HepG2 (cell line): ENCODE results near the gene TPX2. TPM values are rescaled to one million over a fixed set of nuclear protein-coding genes. Genes with fewer than 3 reads are reported as not detected.

ENCODE experiments used
- ATF7 ChIP-seq, 2 experiments: fragments of 450-650 bp in 1 of 2; sonication (generic) in 1 of 2; formaldehyde crosslinking in 1 of 2; IDR thresholded peaks; 2 replicates each; pipeline versions ENCODE4 v1.4.0 to v1.6.1; 2016 to 2020; ENCODE audit warnings: antibody characterized with exemption in 1 of 2, mild to moderate bottlenecking in 1 of 2, missing genetic modification reagents in 1 of 2
- ATF7-NPFF ChIP-seq: sonication (generic); formaldehyde crosslinking; IDR thresholded peaks from 2 replicates; pipeline ENCODE4 v1.8.1; 2023; ENCODE audit warnings: mild to moderate bottlenecking, low read depth, missing genetic modification reagents, moderate library complexity
- EEA1 ChIP-seq: sonication (generic); formaldehyde crosslinking; IDR thresholded peaks from 2 replicates; pipeline ENCODE4 v1.5.1; 2020; ENCODE audit warnings: mild to moderate bottlenecking, missing genetic modification reagents, borderline replicate concordance
- FOSL2 ChIP-seq: sonication (generic); formaldehyde crosslinking; IDR thresholded peaks from 2 replicates; pipeline ENCODE4 v1.4.0; 2020; ENCODE audit warnings: missing genetic modification reagents
- GATAD2A ChIP-seq: IDR thresholded peaks from 2 replicates; pipeline ENCODE4 v1.6.1; 2016
- HDAC6 ChIP-seq: fragments of 200-600 bp; sonication (generic); IDR thresholded peaks from 2 replicates; pipeline ENCODE4 v1.7.0; 2017; ENCODE audit warnings: mild to moderate bottlenecking, antibody characterized with exemption, low read length, low read depth
- HNF1B ChIP-seq: sonication (generic); formaldehyde crosslinking; IDR thresholded peaks from 2 replicates; pipeline ENCODE4 v1.5.1; 2020; ENCODE audit warnings: mild to moderate bottlenecking, moderate library complexity, missing genetic modification reagents
- KDM5A ChIP-seq: fragments of 200-600 bp; sonication (generic); IDR thresholded peaks from 2 replicates; pipeline ENCODE4 v1.7.0; 2018; ENCODE audit warnings: antibody characterized with exemption, mild to moderate bottlenecking, low read length, borderline replicate concordance
- NONO ChIP-seq, 2 experiments: fragments of 450-650 bp in 1 of 2; sonication (generic) in 1 of 2; formaldehyde crosslinking in 1 of 2; IDR thresholded peaks in 1 of 2; conservative IDR thresholded peaks in 1 of 2; 2 replicates each; pipeline versions ENCODE4 v1.6.1 to v1.8.0; 2017 to 2022; ENCODE audit warnings: mild to moderate bottlenecking in 1 of 2, missing genetic modification reagents in 1 of 2, moderate library complexity in 1 of 2
- NR1H2 ChIP-seq: sonication (generic); formaldehyde crosslinking; IDR thresholded peaks from 2 replicates; pipeline ENCODE4 v1.8.1; 2022; ENCODE audit warnings: low read depth, missing genetic modification reagents, borderline replicate concordance
- PATZ1 ChIP-seq: sonication (generic); formaldehyde crosslinking; IDR thresholded peaks from 2 replicates; pipeline ENCODE4 v1.4.0; 2020; ENCODE audit warnings: missing genetic modification reagents
- PLRG1 ChIP-seq: fragments of 450-650 bp; conservative IDR thresholded peaks from 2 replicates; pipeline ENCODE4 v1.6.1; 2016
- RBFOX2 ChIP-seq: fragments of 200-400 bp; formaldehyde crosslinking; IDR thresholded peaks from 2 replicates; pipeline ENCODE4 v1.6.1; 2017; ENCODE audit warnings: low read depth, mild to moderate bottlenecking, low read length
- REL ChIP-seq: sonication (generic); formaldehyde crosslinking; conservative IDR thresholded peaks from 2 replicates; pipeline ENCODE4 v1.8.0; 2022; ENCODE audit warnings: mild to moderate bottlenecking, missing genetic modification reagents, moderate library complexity
- SIN3B ChIP-seq: fragments of 150-350 bp; IDR thresholded peaks from 2 replicates; pipeline ENCODE4 v1.6.1; 2014; ENCODE audit warnings: low read length
- SMAD3 ChIP-seq: sonication (generic); formaldehyde crosslinking; IDR thresholded peaks from 2 replicates; pipeline ENCODE4 v1.4.0; 2020; ENCODE audit warnings: missing genetic modification reagents
- THAP11 ChIP-seq: IDR thresholded peaks from 2 replicates; pipeline ENCODE4 v1.6.1; 2016; ENCODE audit warnings: missing biosample characterization, missing genetic modification reagents
- ZNF138 ChIP-seq: sonication (generic); formaldehyde crosslinking; IDR thresholded peaks from 2 replicates; pipeline ENCODE4 v1.5.0; 2020; ENCODE audit warnings: mild to moderate bottlenecking, low read depth, missing genetic modification reagents
- ZNF552 ChIP-seq: sonication (generic); formaldehyde crosslinking; IDR thresholded peaks from 2 replicates; pipeline ENCODE4 v1.9.0; 2022; ENCODE audit warnings: missing genetic modification reagents, mild to moderate bottlenecking, borderline replicate concordance
- ZNF609 ChIP-seq: sonication (generic); formaldehyde crosslinking; IDR thresholded peaks from 2 replicates; pipeline ENCODE4 v1.4.0; 2020; ENCODE audit warnings: mild to moderate bottlenecking, missing genetic modification reagents, borderline replicate concordance
- polyA plus RNA-seq, 8 experiments: library from polyadenylated mRNA; depleted of rRNA in 3 of 8; stranded (reverse) in 7 of 8; unstranded in 1 of 8; fragments of >200 nt; fragmentation: Illumina TruSeq in 4 of 8; extraction: Trizol in 4 of 8; gene quantifications; 2 replicates each; pipeline versions ENCODE4 v1.2.1 to v1.2.3, GENCODE V29; 2011 to 2016; ENCODE audit warnings: low read depth in 4 of 8, missing spikeins in 1 of 8, mixed read lengths in 1 of 8; ENCODE audit not compliant: insufficient read depth in 1 of 8
- total RNA-seq, 5 experiments: library from RNA; depleted of rRNA; stranded (reverse); fragments of >200 nt; fragmentation: Illumina TruSeq; extraction: Trizol; gene quantifications; 2 replicates each; pipeline ENCODE4 v1.2.3, GENCODE V29; 2016; ENCODE audit warnings: low read depth in 1 of 5

TPX2 gene
- total and polyA plus RNA-seq, 2 of the 13 experiments (the other 11 are each of a cell fraction or from before 2014, with no cell fraction given): 34.3 to 124 TPM

- TF ChIP-seq KDM5A (no peak), ZNF138 (CRISPR knock-in tag) (no peak), ZNF609 (peak; percentile 93; the same call in 1 of the 2 replicates), NR1H2 (CRISPR knock-in tag) (no peak), THAP11 (CRISPR knock-in tag) (peak; percentile 48; the same call in 1 of the 2 replicates), PATZ1 (CRISPR knock-in tag) (peak; percentile 49; the same call in 1 of the 2 replicates), HDAC6 (0 out of 2 replicates have a peak, but pooled peaks have one; percentile 64), PLRG1 (no peak), FOSL2 (peak; percentile 73), SMAD3 (CRISPR knock-in tag) (no peak), HNF1B (CRISPR knock-in tag) (peak; percentile 41; the same call in 1 of the 2 replicates), ZNF552 (CRISPR knock-in tag) (no peak), ATF7 (IDR thresholded peaks at IDR 0.05) (no peak), ATF7 (CRISPR knock-in tag; IDR thresholded peaks at IDR 0.05) (no peak), REL (CRISPR knock-in tag) (no peak), GATAD2A (CRISPR knock-in tag) (peak; percentile 96), RBFOX2 (peak; percentile 44; the same call in 1 of the 2 replicates), ATF7-NPFF (CRISPR knock-in tag) (no peak), NONO (IDR thresholded peaks at IDR 0.05) (no peak), NONO (CRISPR knock-in tag; conservative IDR thresholded peaks at IDR 0.05) (peak; percentile 62; the same call in 1 of the 2 replicates), EEA1 (CRISPR knock-in tag) (no peak), SIN3B (peak; percentile 23; the same call in 1 of the 2 replicates)
Observed at GRCh38 chr20:31711179-31712111, 27.6 kb upstream of the TPX2 start (continued).
